Brain microvascular endothelial cell (primary cell): Measurements from ENCODE around the gene CNN2.
"Not testable (repeated sequence)": the region's sequence is repeated elsewhere in the genome, so short reads cannot be mapped to it uniquely, and the experiment has no call there.

Source experiments
- DNase-seq: peaks from one replicate; pipeline ENCODE4 v3.0.0-alpha.2; 2020
- H3K27ac ChIP-seq: fragments of 250-450 bp; sonication (Bioruptor Pico); 2 replicates; pipeline ENCODE4 v1.5.1; 2020; ENCODE audit warnings: mild to moderate bottlenecking, moderate library complexity
- H3K27me3 ChIP-seq: fragments of 250-450 bp; sonication (Bioruptor Pico); replicated peaks from 2 replicates; pipeline ENCODE4 v1.5.1; 2020; ENCODE audit warnings: mild to moderate bottlenecking
- H3K36me3 ChIP-seq: fragments of 250-450 bp; sonication (Bioruptor Pico); replicated peaks from 2 replicates; pipeline ENCODE4 v1.5.1; 2020; ENCODE audit warnings: mild to moderate bottlenecking
- H3K4me3 ChIP-seq: 2 replicates; pipeline ENCODE4 v1.5.1; 2011; ENCODE audit warnings: low read depth, mild to moderate bottlenecking, control low read depth, low read length, moderate library complexity
- CTCF ChIP-seq: IDR thresholded peaks from 2 replicates; pipeline ENCODE4 v1.5.1; 2011; ENCODE audit warnings: low read depth, mild to moderate bottlenecking, moderate library complexity, low read length, control low read depth, inconsistent platforms; ENCODE audit errors: missing control alignments
- in situ Hi-C: cut with HindIII; loops from 2 replicates; pipeline ENCODE4 v1.10.0; 2017; ENCODE audit warnings: low sequenced_read_pairs, low pct_ligation_motif_present

Gene CNN2

GRCh38 chr19:1018393-1018792 lies 8.0 kb upstream of the CNN2 start:
- Histone ChIP-seq H3K4me3 (no peak overlapping the region), H3K27ac (no peak overlapping the region), H3K27me3 (no peaks in the 10 kb centered on the region), H3K36me3 (peaks cover 2% of the 10 kb centered on the region)
- in situ Hi-C loops: no loop called here
- DNase-seq: no peak
- no peak for TF ChIP-seq CTCF

GRCh38 chr19:1018932-1019615 lies 7.3 kb upstream of the CNN2 start:
- Histone ChIP-seq H3K4me3 (peak overlapping the region; percentile 92), H3K27me3 (no peaks in the 10 kb centered on the region), H3K27ac (no peak overlapping the region), H3K36me3 (no peaks in the 10 kb centered on the region)
- no peak for TF ChIP-seq CTCF
- in situ Hi-C loops: no loop called here
- no peak for DNase-seq

DNA sequence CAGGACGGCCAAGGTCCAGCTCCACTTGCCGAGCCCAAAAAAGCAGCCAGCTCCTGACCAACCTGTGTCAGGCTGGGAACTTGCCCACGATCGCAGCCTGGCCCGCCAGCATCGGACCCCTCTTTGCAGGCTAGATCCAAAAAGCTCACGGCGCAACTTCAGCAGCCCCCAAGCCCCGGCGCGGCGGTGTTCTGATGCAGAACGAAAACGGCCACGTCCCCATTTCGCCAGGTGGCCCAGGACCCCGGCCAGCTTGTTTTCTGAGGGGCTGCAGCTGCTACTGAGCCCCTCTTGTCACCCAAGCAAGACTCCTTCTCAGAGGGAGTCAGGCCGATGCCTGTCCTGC lies 6.8 kb upstream of the CNN2 start:
- DNase-seq: no peak
- no peak overlapping the region for H3K27ac ChIP-seq
- no peak for TF ChIP-seq CTCF
- no peaks in the 10 kb centered on the region for H3K36me3 ChIP-seq
- no peaks in the 10 kb centered on the region for H3K27me3 ChIP-seq
- in situ Hi-C loops: no loop called here
- peak overlapping the region; percentile 92 for H3K4me3 ChIP-seq

GRCh38 chr19:1019980-1020867 lies 6.2 kb upstream of the CNN2 start:
- Histone ChIP-seq H3K27me3 (no peaks in the 10 kb centered on the region), H3K27ac (peak overlapping the region; percentile 96), H3K36me3 (no peaks in the 10 kb centered on the region), H3K4me3 (peak overlapping the region; percentile 92)
- TF ChIP-seq CTCF: no peak
- DNase-seq: no peak
- in situ Hi-C loops: no loop called here

DNA sequence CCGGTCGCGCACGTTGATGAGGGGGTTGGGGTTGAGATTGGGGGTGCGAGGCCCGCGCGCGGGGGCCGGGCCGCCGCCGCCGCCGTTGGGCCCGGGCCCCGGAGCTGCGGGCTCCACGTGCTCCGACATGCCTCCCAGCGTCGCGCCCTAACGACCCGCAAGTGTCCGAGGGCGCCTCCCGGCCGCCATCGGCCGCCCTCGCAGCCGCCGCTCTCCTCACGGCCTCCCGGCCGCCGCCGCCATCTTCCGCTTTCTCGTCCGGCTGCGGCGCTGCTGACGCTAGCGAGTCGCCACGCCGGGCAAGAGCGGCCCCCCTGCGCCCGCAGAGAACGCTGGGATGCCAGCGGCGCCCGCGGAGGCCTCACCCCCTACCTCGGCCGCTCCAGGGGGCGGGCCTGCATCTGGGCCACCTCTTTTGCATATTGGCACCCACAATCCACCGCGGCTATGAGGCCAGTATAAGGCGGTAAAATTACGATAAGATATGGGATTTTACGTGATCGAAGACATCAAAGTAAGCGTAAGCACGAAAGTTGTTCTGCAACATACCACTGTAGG lies 5.5 kb upstream of the CNN2 start, which contains the start of gene TMEM259:
TMEM259 (minus strand) TSS at position 256 of the 558 bp plus-strand sequence; CDS start at position 129, 127 bp downstream.
- H3K36me3 ChIP-seq: no peaks in the 10 kb centered on the region
- DNase-seq: peak; percentile 94
- H3K27me3 ChIP-seq: no peaks in the 10 kb centered on the region
- peak within 1 kb of the TSS; percentile 96 for H3K27ac ChIP-seq
- H3K4me3 ChIP-seq: peak within 1 kb of the TSS; percentile 92
- in situ Hi-C loops: no loop called here
- no peak for TF ChIP-seq CTCF

GRCh38 chr19:1023883-1024188 lies 2.6 kb upstream of the CNN2 start:
- H3K27me3 ChIP-seq, DNase-seq, in situ Hi-C loops, H3K36me3 ChIP-seq, H3K4me3 ChIP-seq, H3K27ac ChIP-seq: not testable (repeated sequence)

- DNase-seq, H3K36me3 ChIP-seq, H3K27me3 ChIP-seq, in situ Hi-C loops, H3K27ac ChIP-seq, H3K4me3 ChIP-seq: not testable (repeated sequence)
These were observed 1.3 kb upstream of the CNN2 start for GRCh38 chr19:1025080-1025479.
